ENCODE results near the gene ADAM23. TPM values are rescaled to one million over a fixed set of nuclear protein-coding genes. Genes with fewer than 3 reads are reported as not detected.

ADAM23 gene
- total RNA-seq, 2 donors from 2014 or later: 0.06 to 0.07 TPM

DNA sequence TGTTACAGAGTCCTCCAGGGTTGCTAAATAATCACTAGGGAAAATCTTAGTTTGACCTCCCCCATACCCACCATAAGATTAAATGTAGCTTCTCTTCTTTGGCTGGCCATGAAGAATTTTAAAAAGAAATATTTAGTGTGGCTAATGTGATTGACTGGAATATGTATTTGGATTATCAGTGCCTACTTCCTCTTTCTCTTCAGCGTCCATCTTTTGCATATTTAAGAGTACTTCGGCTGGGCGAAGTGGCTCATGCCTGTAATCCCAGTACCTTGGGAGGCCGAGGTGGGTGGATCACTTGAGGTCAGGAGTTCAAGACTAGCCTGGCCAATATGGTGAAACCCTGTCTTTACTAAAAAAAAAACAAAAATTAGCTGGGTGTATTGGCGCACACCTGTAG lies 28.8 kb downstream of the ADAM23 start:
- H3K9me3 Mint-ChIP-seq: peaks cover 8 to 13% of the 10 kb centered on the region in 2 donors
- DNase-seq (ENCODE audit: low spot score in 2 of 2): no peak
- peaks cover 6 to 10% of the 10 kb centered on the region in 2 donors for H3K36me3 Mint-ChIP-seq

GRCh38 chr2:206474099-206474498 lies 30.8 kb downstream of the ADAM23 start:
- DNase-seq (ENCODE audit: low spot score in 2 of 2): no peak
- Mint-ChIP-seq H3K27ac (no peak overlapping the region), H3K9me3 (peaks cover 3 to 5% of the 10 kb centered on the region in 2 donors), H3K36me3 (no peaks in the 10 kb centered on the region)
- ATAC-seq: no peak

More for the DNA sequence above, 28.8 kb downstream of the ADAM23 start:
- no peak overlapping the region for H3K27ac Mint-ChIP-seq
- no peak for ATAC-seq

- Mint-ChIP-seq H3K27ac (no peak overlapping the region), H3K9me3 (no peaks in the 10 kb centered on the region), H3K36me3 (no peaks in the 10 kb centered on the region)
- no peak for DNase-seq (ENCODE audit: low spot score in 2 of 2)
- ATAC-seq: no peak
Observed at GRCh38 chr2:206477296-206477695, 34.0 kb downstream of the ADAM23 start.

- ATAC-seq (no peak), DNase-seq (ENCODE audit: low spot score in 2 of 2) (no peak)
- Mint-ChIP-seq H3K9me3 (no peaks in the 10 kb centered on the region), H3K36me3 (no peaks in the 10 kb centered on the region), H3K27ac (no peak overlapping the region)
Observed at GRCh38 chr2:206478340-206478739, 35.0 kb downstream of the ADAM23 start.

GRCh38 chr2:206480161-206480560 lies 36.8 kb downstream of the ADAM23 start:
- Mint-ChIP-seq H3K36me3 (peaks cover 0 to 4% of the 10 kb centered on the region in 2 donors), H3K27ac (no peak overlapping the region), H3K9me3 (peaks cover 4% of the 10 kb centered on the region in 2 donors)
- ATAC-seq (no peak), DNase-seq (ENCODE audit: low spot score in 2 of 2) (no peak)

DNA sequence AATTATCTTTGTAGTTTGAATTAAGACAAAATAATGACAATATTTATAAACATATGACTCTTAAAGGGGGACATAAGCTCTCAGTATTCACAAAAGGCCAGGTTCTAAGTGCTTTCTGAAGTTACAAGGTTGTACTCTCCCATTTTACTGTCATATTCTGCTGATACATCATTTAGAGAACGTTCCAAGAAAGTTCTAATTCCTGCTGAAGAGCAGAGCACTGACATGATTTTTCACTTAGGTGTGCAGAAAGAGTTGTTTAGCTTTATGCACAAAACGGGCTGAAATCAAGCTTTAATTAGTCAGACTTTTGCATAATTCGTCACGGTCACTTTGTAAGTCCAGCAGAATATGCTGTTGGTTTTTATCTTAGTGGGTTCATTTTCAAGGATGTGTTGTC lies 37.3 kb downstream of the ADAM23 start:
- no peak for ATAC-seq
- no peak overlapping the region for H3K27ac Mint-ChIP-seq

GRCh38 chr2:206481056-206481455 lies 37.7 kb downstream of the ADAM23 start:
- Mint-ChIP-seq H3K27ac (no peak overlapping the region), H3K9me3 (peaks cover 10 to 11% of the 10 kb centered on the region in 2 donors), H3K36me3 (peaks cover 0 to 6% of the 10 kb centered on the region in 2 donors)
- no peak for DNase-seq (ENCODE audit: low spot score in 2 of 2)
- ATAC-seq: no peak

More for the DNA sequence above, 37.3 kb downstream of the ADAM23 start:
- H3K36me3 Mint-ChIP-seq: peaks cover 0 to 6% of the 10 kb centered on the region in 2 donors
- DNase-seq (ENCODE audit: low spot score in 2 of 2): no peak
- H3K9me3 Mint-ChIP-seq: peaks cover 9% of the 10 kb centered on the region in 2 donors

- DNase-seq (ENCODE audit: low spot score in 2 of 2) (no peak), ATAC-seq (no peak)
- Mint-ChIP-seq H3K27ac (no peak overlapping the region), H3K36me3 (peaks cover 0 to 6% of the 10 kb centered on the region in 2 donors), H3K9me3 (peaks cover 10 to 11% of the 10 kb centered on the region in 2 donors)
Observed at GRCh38 chr2:206482123-206482522, 38.8 kb downstream of the ADAM23 start.

GRCh38 chr2:206482633-206483032 lies 39.3 kb downstream of the ADAM23 start:
- DNase-seq (ENCODE audit: low spot score in 2 of 2) (no peak), ATAC-seq (no peak)
- Mint-ChIP-seq H3K9me3 (peaks cover 10 to 11% of the 10 kb centered on the region in 2 donors), H3K27ac (no peak overlapping the region), H3K36me3 (peaks cover 0 to 6% of the 10 kb centered on the region in 2 donors)

DNA sequence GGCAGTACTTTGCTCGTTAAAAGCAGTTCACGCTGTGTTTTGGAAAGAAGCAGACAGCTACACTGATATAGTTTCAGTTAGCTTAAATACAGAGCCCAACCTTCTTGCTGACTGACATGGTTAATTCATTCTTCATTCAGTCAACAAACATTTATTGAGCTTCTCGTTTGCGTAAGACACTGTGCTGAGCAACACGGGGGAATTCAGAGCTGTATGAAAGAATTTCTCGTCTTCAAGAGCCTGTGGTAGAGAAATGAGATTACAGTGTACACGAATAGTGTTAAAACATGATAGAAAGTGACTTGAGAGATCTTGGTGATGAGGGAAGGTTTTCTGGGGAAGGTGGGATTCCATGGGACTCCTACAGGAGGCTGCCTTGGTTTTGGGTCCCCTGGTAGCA lies 44.7 kb downstream of the ADAM23 start:
- no peak for DNase-seq (ENCODE audit: low spot score in 2 of 2)
- peaks cover 10 to 15% of the 10 kb centered on the region in 2 donors for H3K9me3 Mint-ChIP-seq
- no peak for ATAC-seq
- no peak overlapping the region for H3K27ac Mint-ChIP-seq
- peaks cover 5 to 6% of the 10 kb centered on the region in 2 donors for H3K36me3 Mint-ChIP-seq

- Mint-ChIP-seq H3K27ac (no peak overlapping the region), H3K36me3 (peaks cover 5 to 6% of the 10 kb centered on the region in 2 donors), H3K9me3 (peaks cover 10 to 15% of the 10 kb centered on the region in 2 donors)
- ATAC-seq (peak; percentile 29 to 61), DNase-seq (ENCODE audit: low spot score in 2 of 2) (no peak)
Observed at GRCh38 chr2:206488623-206489022, 45.3 kb downstream of the ADAM23 start.

- H3K9me3 Mint-ChIP-seq: peaks cover 13 to 16% of the 10 kb centered on the region in 2 donors
- ATAC-seq (no peak), DNase-seq (ENCODE audit: low spot score in 2 of 2) (no peak)
- peaks cover 0 to 17% of the 10 kb centered on the region in 2 donors for H3K36me3 Mint-ChIP-seq
- H3K27ac Mint-ChIP-seq: no peak overlapping the region
Observed at GRCh38 chr2:206494061-206494460, 50.7 kb downstream of the ADAM23 start.

GRCh38 chr2:206502729-206503128 lies 59.4 kb downstream of the ADAM23 start:
- no peaks in the 10 kb centered on the region for H3K9me3 Mint-ChIP-seq
- no peak for ATAC-seq
- H3K36me3 Mint-ChIP-seq: no peaks in the 10 kb centered on the region
- no peak overlapping the region for H3K27ac Mint-ChIP-seq
- no peak for DNase-seq (ENCODE audit: low spot score in 2 of 2)

GRCh38 chr2:206511283-206511682 lies 68.0 kb downstream of the ADAM23 start:
- ATAC-seq: no peak
- Mint-ChIP-seq H3K27ac (no peak overlapping the region), H3K9me3 (no peaks in the 10 kb centered on the region), H3K36me3 (no peaks in the 10 kb centered on the region)
- DNase-seq (ENCODE audit: low spot score in 2 of 2): no peak

GRCh38 chr2:206512999-206513398 lies 69.7 kb downstream of the ADAM23 start:
- Mint-ChIP-seq H3K36me3 (no peaks in the 10 kb centered on the region), H3K9me3 (no peaks in the 10 kb centered on the region), H3K27ac (peak overlapping the region in 1 of 2 donors; percentile 23)
- ATAC-seq (peak in 1 of 2 donors; percentile 74), DNase-seq (ENCODE audit: low spot score in 2 of 2) (no peak)

- H3K36me3 Mint-ChIP-seq: no peaks in the 10 kb centered on the region
- DNase-seq (ENCODE audit: low spot score in 2 of 2) (no peak), ATAC-seq (no peak)
- H3K9me3 Mint-ChIP-seq: no peaks in the 10 kb centered on the region
- no peak overlapping the region for H3K27ac Mint-ChIP-seq
Observed at GRCh38 chr2:206515580-206515979, 72.2 kb downstream of the ADAM23 start.

- no peak for DNase-seq (ENCODE audit: low spot score in 2 of 2)
- H3K36me3 Mint-ChIP-seq: no peaks in the 10 kb centered on the region
- ATAC-seq: no peak
- no peaks in the 10 kb centered on the region for H3K9me3 Mint-ChIP-seq
- H3K27ac Mint-ChIP-seq: no peak overlapping the region
Observed at GRCh38 chr2:206518997-206519396, 75.7 kb downstream of the ADAM23 start.

GRCh38 chr2:206520450-206520849 lies 77.1 kb downstream of the ADAM23 start:
- DNase-seq (ENCODE audit: low spot score in 2 of 2) (no peak), ATAC-seq (no peak)
- H3K36me3 Mint-ChIP-seq: no peaks in the 10 kb centered on the region
- no peaks in the 10 kb centered on the region for H3K9me3 Mint-ChIP-seq
- no peak overlapping the region for H3K27ac Mint-ChIP-seq

- Mint-ChIP-seq H3K9me3 (no peaks in the 10 kb centered on the region), H3K27ac (no peak overlapping the region), H3K36me3 (no peaks in the 10 kb centered on the region)
- DNase-seq (ENCODE audit: low spot score in 2 of 2) (no peak), ATAC-seq (no peak)
Observed at GRCh38 chr2:206521115-206521514, 77.8 kb downstream of the ADAM23 start.
